ENCODE data around the gene SORCS3. TPM values are rescaled to one million over a fixed set of nuclear protein-coding genes. Genes with fewer than 3 reads are reported as not detected.

The SORCS3 gene
- total RNA-seq, 1 donor from 2014 or later = not detected

DNA sequence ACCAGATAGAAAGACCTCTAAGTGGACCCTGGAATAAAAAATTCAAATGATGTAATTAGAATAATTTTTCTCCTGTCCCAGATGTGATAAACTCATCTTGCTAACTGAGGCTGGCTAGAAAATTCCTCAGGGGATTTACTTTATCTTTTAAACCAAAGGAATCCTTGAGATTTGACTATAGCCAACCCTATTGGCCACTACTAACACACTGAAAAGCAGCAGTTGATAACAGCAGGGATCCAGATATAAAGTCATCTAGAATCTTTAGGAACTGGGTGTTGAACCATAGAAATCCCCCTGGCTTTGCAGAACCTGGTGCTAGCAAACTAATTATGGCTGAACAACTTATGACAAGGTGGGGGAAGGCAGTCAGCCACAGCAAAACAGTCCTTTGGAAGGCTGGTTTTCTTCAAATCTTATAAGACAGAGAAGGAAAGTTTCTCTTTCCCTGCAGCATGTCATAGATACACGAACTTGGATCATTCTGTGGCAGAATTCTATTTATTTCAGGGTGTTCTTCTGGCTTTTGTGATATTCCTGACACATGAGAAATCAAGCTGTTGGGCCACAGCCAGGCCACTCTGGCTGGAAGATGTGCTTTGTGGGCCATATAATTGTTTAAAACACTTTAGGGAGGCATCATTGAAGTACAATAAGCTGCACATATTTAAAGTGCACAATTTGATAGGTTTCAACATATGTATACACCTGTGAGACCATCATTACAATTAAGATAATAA is 643.6 kb downstream of the SORCS3 start:
- no peak for ATAC-seq (ENCODE audit: low read depth)
- TF ChIP-seq, protein P1, sequence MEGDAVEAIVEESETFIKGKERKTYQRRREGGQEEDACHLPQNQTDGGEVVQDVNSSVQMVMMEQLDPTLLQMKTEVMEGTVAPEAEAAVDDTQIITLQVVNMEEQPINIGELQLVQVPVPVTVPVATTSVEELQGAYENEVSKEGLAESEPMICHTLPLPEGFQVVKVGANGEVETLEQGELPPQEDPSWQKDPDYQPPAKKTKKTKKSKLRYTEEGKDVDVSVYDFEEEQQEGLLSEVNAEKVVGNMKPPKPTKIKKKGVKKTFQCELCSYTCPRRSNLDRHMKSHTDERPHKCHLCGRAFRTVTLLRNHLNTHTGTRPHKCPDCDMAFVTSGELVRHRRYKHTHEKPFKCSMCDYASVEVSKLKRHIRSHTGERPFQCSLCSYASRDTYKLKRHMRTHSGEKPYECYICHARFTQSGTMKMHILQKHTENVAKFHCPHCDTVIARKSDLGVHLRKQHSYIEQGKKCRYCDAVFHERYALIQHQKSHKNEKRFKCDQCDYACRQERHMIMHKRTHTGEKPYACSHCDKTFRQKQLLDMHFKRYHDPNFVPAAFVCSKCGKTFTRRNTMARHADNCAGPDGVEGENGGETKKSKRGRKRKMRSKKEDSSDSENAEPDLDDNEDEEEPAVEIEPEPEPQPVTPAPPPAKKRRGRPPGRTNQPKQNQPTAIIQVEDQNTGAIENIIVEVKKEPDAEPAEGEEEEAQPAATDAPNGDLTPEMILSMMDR (IDR thresholded peaks at IDR 0.05) = no peak
- DNase-seq = no peak
- no peak overlapping the region for H3K4me3 Mint-ChIP-seq
- intact Hi-C loops (cut with micrococcal nuclease) = no loop called here
- H3K4me1 Mint-ChIP-seq = no peaks in the 10 kb centered on the region
- CTCF ChIA-PET = no interaction called here
- no peaks in the 10 kb centered on the region for H3K27me3 Mint-ChIP-seq
- peaks cover 2% of the 10 kb centered on the region for H3K9me3 Mint-ChIP-seq
- POLR2A ChIA-PET = no interaction called here
- H3K27ac Mint-ChIP-seq = no peak overlapping the region
- H3K36me3 Mint-ChIP-seq (ENCODE audit: low read depth) = no peaks in the 10 kb centered on the region

DNA sequence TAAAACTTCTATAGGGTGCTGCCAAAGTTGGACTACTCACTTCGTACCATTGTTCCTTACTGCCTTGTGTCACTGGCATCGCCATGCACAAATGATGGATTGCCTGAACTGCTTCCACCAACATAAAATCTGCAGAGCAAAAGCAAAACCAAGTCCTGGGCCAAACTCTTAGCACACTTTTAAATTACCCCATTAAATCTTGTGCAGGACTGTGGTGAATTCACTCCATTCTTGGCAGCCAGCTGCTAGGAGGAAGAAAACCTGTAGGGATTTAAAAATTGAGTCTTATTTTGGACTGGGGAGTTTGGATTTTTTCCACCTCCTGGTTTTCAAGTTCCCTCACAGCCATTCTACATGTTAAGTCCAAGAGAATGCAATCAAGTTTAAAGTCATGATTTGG is 646.9 kb downstream of the SORCS3 start:
- TF ChIP-seq, protein P1 (IDR thresholded peaks at IDR 0.05) = no peak
- ATAC-seq (ENCODE audit: low read depth) (no peak), DNase-seq (no peak)
- ChIA-PET CTCF (no interaction called here), POLR2A (no interaction called here)
- Mint-ChIP-seq H3K4me3 (no peak overlapping the region), H3K27me3 (no peaks in the 10 kb centered on the region), H3K9me3 (no peaks in the 10 kb centered on the region), H3K4me1 (no peaks in the 10 kb centered on the region), H3K36me3 (ENCODE audit: low read depth) (no peaks in the 10 kb centered on the region), H3K27ac (no peak overlapping the region)
- intact Hi-C loops (cut with micrococcal nuclease) = no loop called here

DNA sequence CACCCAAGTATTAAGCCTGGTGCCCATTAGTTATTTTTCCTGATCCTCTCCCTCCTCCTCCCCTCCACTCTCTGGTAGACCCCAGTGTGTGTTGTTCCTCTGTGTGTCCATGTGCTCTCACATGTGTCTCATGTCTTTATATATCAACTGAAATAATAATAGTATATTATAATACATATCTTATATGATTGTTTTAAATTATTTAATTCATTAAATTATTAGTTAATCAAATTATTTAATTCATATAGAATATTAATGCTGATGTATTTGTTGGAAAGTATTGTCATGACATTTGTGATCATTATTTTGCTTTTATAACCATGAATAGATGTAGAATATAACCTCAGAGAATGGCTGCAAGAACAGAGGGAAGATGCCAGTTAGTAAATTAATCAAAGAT is 647.5 kb downstream of the SORCS3 start:
- intact Hi-C loops (cut with micrococcal nuclease) = no loop called here
- no peak for ATAC-seq (ENCODE audit: low read depth)
- no peak for DNase-seq

DNA sequence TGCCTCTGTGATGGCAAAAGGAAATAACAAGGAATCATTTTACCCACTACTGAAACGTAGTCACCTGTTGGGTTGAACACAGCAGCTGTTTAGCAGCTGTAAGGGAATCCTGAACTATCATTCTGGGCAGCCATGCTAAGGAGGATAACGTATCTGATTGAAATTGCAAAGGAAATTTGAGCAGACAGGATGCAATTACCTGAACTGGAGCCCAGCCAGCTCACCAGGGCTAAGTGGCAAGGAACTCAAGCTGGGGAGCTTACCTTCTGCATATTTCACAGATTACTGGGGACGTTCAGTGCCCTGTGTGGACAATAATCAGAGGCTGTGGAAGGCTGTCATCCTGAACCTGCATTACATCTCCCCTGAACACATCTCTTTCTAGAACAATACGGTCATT is 650.5 kb downstream of the SORCS3 start:
- intact Hi-C loops (cut with micrococcal nuclease) = no loop called here
- Mint-ChIP-seq H3K4me1 (no peaks in the 10 kb centered on the region), H3K27me3 (no peaks in the 10 kb centered on the region), H3K36me3 (ENCODE audit: low read depth) (no peaks in the 10 kb centered on the region), H3K9me3 (peaks cover 4% of the 10 kb centered on the region), H3K27ac (no peak overlapping the region), H3K4me3 (no peak overlapping the region)
- no peak for ATAC-seq (ENCODE audit: low read depth)
- DNase-seq = no peak
- TF ChIP-seq, protein P1 (IDR thresholded peaks at IDR 0.05) = no peak
- CTCF ChIA-PET = no interaction called here
- POLR2A ChIA-PET = no interaction called here

More for the DNA sequence above, 647.5 kb downstream of the SORCS3 start:
- no peaks in the 10 kb centered on the region for H3K9me3 Mint-ChIP-seq
- CTCF ChIA-PET = no interaction called here
- no peaks in the 10 kb centered on the region for H3K36me3 Mint-ChIP-seq (ENCODE audit: low read depth)
- TF ChIP-seq, protein P1 (IDR thresholded peaks at IDR 0.05) = no peak
- POLR2A ChIA-PET = no interaction called here
- H3K4me3 Mint-ChIP-seq = no peak overlapping the region
- H3K4me1 Mint-ChIP-seq = no peaks in the 10 kb centered on the region
- H3K27ac Mint-ChIP-seq = no peak overlapping the region
- H3K27me3 Mint-ChIP-seq = no peaks in the 10 kb centered on the region

DNA sequence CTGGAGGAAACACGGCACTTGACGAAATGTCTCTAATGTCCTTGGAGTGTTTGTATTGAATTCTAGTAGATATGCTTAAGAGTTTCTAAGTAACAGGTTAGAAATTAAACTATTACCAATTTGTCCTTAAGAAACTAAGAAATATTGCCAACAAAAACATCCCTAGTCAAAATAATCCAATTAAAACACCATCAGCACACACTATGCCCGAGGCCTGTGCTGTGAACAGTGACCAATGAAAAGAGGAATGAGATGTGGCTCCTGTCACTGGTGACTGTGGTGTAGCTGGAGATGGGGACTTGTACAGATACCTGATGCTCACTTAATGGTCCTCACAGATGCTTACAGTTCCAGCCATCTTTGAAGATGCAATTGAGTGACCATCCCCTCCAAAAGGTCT is 651.1 kb downstream of the SORCS3 start:
- Mint-ChIP-seq H3K4me1 (no peaks in the 10 kb centered on the region), H3K27me3 (no peaks in the 10 kb centered on the region), H3K27ac (no peak overlapping the region), H3K36me3 (ENCODE audit: low read depth) (no peaks in the 10 kb centered on the region), H3K4me3 (no peak overlapping the region), H3K9me3 (peaks cover 4% of the 10 kb centered on the region)
- intact Hi-C loops (cut with micrococcal nuclease) = no loop called here
- no peak for DNase-seq
- ChIA-PET POLR2A (no interaction called here), CTCF (no interaction called here)
- TF ChIP-seq, protein P1 (IDR thresholded peaks at IDR 0.05) = no peak
- no peak for ATAC-seq (ENCODE audit: low read depth)
